Lower leg skin (tissue), 3 donors: ENCODE results near the gene NTM.

ENCODE experiments used
- CTCF ChIP-seq, 3 donors: fragments of 450-650 bp; IDR thresholded peaks; one replicate each; pipeline ENCODE4 v1.5.1; 2016; ENCODE audit warnings: antibody characterized with exemption in 3 of 3, mild to moderate bottlenecking in 3 of 3, moderate library complexity in 2 of 3
- POLR2A ChIP-seq, 2 donors: fragments of 450-650 bp; IDR thresholded peaks; one replicate each; pipeline ENCODE4 v1.6.1; 2016 to 2017; ENCODE audit warnings: antibody characterized with exemption in 2 of 2, mild to moderate bottlenecking in 1 of 2, moderate library complexity in 1 of 2

- TF ChIP-seq CTCF (IDR thresholded peaks at IDR 0.05) (no peak), POLR2A (IDR thresholded peaks at IDR 0.05) (no peak)
Measured at GRCh38 chr11:132123449-132123848, 753.0 kb downstream of the NTM start.
